DOHH2 (cell line): ENCODE data around the gene RBM48.

Experiments used
- EZH2phosphoT487 ChIP-seq: fragments of 200-600 bp; sonication (generic); IDR thresholded peaks from 2 replicates; pipeline ENCODE4 v1.6.1; 2017; ENCODE audit warnings: borderline replicate concordance, mild to moderate bottlenecking, antibody characterized with exemption, low read length, moderate library complexity, mixed read lengths
- TF ChIP-seq, protein P1 (sequence below): fragments of 200-600 bp; sonication (generic); IDR thresholded peaks from one replicate; pipeline ENCODE4 v1.5.1; 2014; ENCODE audit warnings: antibody characterized with exemption, mild to moderate bottlenecking, low read depth, low read length; ENCODE audit not compliant: poor library complexity, severe bottlenecking

DNA sequence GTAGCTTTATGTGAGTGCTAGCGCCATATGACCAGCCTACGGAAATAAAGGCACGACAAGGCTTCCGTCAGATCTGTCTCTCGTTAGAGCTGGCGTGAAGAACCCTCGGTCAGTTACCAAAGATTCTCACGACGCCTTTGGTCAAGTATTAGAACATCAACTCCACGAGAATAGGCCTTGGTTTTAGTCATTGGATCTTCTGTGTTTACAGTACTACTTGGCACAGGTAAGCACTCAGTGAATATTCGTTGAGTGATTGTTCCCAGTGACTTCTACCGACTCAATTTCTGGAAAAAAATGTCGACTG lies 316 bp downstream of the RBM48 start:
- TF ChIP-seq, protein P1, sequence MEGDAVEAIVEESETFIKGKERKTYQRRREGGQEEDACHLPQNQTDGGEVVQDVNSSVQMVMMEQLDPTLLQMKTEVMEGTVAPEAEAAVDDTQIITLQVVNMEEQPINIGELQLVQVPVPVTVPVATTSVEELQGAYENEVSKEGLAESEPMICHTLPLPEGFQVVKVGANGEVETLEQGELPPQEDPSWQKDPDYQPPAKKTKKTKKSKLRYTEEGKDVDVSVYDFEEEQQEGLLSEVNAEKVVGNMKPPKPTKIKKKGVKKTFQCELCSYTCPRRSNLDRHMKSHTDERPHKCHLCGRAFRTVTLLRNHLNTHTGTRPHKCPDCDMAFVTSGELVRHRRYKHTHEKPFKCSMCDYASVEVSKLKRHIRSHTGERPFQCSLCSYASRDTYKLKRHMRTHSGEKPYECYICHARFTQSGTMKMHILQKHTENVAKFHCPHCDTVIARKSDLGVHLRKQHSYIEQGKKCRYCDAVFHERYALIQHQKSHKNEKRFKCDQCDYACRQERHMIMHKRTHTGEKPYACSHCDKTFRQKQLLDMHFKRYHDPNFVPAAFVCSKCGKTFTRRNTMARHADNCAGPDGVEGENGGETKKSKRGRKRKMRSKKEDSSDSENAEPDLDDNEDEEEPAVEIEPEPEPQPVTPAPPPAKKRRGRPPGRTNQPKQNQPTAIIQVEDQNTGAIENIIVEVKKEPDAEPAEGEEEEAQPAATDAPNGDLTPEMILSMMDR: no peak
- no peak for TF ChIP-seq EZH2phosphoT487
